Esophagus muscularis mucosa (tissue), 2 donors: Measurements from ENCODE around the gene CCN6.

ENCODE experiments used
- POLR2A ChIP-seq: fragments of 450-650 bp; IDR thresholded peaks from one replicate; pipeline ENCODE4 v1.6.1; 2017; ENCODE audit warnings: antibody characterized with exemption, moderate library complexity, mild to moderate bottlenecking, low read depth
- POLR2AphosphoS5 ChIP-seq, 2 donors: sonication (generic); formaldehyde crosslinking; IDR thresholded peaks; one replicate each; pipeline ENCODE4 v1.6.1; 2017; ENCODE audit warnings: antibody characterized with exemption in 2 of 2

- TF ChIP-seq POLR2AphosphoS5 (IDR thresholded peaks at IDR 0.05) (no peak), POLR2A (no peak)
These were observed 36.0 kb upstream of the CCN6 start for GRCh38 chr6:112017760-112018537.
